Islet of Langerhans (tissue), 1 donor: ENCODE results near the gene ARPC1B.

Source experiments
- FAIRE-seq: peaks from one replicate; lab custom pipeline; 2011; peaks lifted over from hg19 to GRCh38; lab: Jason Lieb, UNC

The ARPC1B gene

DNA sequence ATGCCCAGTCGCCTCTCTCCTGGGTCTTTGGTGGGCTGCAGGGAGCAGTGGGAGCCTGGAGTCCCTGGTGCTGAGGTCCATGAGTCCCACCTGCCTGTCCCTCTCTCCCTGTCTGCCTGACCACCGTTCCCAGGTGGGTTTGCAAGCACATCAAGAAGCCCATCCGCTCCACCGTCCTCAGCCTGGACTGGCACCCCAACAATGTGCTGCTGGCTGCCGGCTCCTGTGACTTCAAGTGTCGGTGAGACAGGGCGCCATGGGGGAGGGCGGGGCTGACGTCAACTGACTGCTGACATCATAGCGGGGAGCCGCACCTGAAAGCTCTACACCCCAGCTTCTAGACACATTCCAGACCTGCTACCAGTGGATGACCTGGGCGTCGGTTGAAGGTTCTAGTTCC, 15.2 kb downstream of the ARPC1B start:
- FAIRE-seq = no peak

DNA sequence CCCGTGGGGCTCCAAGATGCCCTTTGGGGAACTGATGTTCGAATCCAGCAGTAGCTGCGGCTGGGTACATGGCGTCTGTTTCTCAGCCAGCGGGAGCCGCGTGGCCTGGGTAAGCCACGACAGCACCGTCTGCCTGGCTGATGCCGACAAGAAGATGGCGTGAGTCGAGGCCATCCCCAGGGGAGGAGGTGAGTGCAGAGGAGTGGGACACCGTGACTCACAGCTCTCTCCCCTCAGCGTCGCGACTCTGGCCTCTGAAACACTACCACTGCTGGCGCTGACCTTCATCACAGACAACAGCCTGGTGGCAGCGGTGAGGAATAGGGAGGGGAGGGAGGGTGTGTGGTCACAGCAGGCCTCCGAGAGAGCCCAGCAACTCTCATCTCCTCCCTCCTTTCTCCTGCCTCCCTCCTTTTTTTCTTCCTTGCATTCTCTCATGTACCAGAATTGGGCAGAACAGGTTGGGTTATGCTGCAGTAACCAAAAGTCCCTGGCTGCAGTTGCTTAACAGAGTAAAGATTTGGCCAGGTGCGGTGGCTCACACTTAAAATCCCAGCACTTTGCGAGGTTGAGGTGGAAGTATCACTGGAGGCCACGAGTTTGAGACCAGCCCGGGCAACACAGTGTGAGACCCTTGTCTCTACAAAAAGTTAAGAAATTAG, 16.5 kb downstream of the ARPC1B start:
- FAIRE-seq = no peak

DNA sequence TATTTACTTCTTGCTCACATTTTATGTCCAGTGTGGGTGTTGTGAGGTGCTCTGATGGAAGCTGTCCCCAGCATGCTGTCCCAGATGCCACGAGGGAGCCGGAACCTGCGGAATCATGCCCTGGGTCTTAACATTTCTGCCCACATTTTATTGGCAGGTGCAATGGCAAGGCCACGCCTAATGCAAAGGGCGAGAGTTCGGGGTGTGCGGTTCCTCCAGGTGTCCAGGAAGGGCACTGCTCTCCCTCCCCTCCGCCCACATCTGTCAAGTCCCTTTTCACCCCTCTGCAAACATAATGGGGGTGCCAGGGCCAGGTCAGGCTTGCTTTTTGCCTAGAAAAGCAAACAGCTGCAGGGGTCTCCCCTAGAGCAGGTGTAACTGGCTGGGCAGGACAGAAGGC, 17.5 kb downstream of the ARPC1B start:
- FAIRE-seq = no peak

DNA sequence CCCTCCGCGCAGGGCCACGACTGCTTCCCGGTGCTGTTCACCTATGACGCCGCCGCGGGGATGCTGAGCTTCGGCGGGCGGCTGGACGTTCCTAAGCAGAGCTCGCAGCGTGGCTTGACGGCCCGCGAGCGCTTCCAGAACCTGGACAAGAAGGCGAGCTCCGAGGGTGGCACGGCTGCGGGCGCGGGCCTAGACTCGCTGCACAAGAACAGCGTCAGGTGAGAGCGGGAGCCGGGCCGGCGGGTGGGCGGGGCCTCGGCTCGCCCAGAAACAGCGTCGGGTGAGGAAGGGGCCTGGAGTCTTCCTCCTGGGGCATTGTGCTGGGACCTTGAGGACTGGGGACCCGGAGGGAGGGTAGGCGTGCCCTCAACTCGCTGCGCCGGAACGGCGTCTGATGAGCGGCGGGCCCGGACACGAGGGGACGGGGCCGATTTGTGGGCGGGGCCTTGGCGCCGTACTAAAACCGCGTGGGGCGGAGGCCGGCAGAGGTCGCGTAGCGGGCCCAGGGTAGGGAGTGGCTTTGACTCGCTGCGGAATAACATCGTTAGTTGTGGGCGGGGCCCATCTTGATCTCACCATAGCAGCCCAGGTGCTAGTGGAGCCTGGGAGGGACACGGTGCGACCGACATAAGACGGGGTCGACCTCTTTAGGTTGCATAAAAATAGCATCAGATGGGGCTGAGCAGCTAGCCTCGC, 18.3 kb downstream of the ARPC1B start:
- FAIRE-seq = no peak

DNA sequence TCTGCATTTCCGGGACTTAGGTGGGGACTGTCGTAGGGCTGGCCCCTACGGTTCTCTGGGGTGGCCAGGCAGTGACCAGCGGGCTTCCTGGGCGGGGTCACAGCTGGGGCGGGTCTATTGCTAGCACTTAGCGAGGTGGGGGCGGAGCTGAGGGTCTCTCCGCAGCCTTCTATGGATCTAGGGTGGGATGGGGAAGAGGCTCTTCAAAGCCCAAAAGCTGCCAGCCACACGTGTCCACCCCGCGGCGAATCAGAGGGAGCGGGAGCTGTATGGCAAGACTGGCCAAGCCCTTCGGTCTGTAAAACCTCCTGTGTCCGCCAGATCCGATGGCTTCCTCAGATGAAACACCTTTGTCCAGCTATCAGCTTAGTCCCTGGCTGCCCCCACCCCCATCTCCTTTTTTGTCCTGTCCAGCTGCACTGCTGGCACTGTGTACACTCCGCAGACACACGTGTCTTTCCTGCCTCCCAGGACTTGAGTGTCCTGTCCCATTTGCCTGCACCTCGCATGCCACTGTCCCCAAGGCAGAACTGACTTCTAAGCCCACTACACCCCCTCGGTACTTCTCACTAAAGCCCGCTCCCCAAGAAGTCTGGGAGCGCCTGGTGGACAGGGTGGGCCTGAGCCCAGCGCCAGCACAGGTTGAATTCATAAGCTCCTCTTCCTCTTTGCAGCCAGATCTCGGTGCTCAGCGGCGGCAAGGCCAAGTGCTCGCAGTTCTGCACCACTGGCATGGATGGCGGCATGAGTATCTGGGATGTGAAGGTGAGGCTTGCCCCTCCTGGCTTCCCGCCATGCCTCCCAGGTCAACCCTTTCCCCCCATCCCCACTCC, 19.0 kb downstream of the ARPC1B start:
- FAIRE-seq = no peak

DNA sequence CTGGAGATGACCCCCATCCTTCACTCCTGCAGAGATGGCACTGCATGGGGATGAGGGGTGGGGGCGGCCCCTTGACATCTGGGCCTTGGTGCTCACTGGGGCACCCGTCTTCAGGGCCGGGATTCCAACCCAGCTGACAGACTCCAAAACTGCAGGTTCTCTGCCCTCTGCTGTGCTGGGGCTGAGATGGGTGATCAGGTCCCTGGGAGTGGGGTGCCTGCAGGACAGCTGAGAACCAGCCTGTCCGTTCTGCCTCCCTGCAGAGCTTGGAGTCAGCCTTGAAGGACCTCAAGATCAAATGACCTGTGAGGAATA, 19.6 kb downstream of the ARPC1B start:
- no peak for FAIRE-seq

DNA sequence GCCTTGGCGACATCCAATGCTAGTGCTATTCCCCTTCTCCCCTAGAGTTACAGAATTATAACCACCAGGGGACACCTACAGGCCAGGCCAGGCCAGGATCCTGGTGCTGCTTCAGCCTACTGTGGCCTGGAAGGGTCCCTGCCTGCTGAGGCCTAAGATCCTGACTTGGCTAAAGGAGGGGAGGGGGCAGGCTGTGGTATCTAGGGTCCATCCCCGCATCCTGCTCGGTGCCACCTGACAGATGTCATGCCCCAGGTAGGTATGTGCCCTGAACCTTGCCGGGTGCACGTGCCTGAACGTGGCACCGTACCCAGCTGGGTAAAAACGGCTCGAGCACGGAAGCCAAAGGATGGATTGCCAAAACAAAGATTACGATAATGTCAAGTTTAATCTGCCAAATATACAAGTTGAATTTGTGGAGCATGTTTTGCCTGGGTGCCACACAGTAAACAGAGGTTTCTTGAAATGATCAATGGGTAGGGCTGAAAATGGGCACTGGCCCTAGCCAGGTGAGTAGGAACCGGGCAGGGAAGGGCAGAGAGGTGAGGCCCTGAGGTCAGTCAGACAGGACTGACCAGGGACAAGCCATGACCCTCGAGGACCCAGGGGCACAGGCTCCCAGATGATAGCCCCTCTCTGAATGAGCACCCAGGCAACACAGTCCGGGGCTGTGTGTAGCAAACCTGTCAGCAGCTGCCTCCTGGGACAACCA, 21.2 kb downstream of the ARPC1B start:
- no peak for FAIRE-seq

DNA sequence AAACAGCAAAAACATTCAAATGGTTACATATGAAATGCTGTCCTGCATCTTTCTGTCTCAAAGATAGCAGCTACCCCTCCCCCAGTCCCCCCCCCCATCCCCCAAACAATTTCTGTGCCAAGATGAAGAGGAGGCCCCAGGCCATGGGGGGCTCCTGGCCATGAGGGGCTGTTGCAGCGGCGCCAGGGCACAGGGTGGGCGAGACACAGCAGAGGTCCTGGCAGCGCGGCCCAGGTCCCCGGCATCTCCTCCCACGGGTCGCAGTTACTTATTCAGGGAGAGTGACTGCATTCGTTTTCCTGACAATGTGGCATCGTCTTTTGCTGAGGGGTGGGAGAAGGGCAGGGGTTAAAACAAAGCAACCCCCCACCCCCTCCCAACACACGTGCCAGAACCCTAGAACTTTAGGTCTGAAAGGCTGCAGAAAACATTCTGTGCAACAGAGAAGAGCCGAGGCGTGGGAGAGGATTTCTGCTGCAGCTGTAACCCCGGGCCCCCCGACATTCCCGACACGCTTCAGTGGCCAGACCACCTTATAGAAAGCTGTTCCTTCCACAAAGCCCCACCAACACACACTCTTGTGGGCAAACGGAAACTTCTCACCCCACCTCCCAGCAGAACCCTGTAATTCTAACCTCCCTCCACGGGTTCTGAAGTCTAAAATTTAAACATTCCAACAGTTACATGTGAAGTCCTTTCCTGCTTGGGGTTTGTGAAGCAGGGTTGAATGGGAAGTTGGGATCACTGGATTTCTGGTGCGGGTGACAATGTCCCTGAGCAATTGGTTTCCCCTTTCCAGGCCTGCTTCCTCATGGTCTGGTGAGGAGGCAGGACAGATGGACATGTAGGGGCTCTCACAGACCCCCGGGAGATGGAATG, 22.1 kb downstream of the ARPC1B start:
- FAIRE-seq = no peak

DNA sequence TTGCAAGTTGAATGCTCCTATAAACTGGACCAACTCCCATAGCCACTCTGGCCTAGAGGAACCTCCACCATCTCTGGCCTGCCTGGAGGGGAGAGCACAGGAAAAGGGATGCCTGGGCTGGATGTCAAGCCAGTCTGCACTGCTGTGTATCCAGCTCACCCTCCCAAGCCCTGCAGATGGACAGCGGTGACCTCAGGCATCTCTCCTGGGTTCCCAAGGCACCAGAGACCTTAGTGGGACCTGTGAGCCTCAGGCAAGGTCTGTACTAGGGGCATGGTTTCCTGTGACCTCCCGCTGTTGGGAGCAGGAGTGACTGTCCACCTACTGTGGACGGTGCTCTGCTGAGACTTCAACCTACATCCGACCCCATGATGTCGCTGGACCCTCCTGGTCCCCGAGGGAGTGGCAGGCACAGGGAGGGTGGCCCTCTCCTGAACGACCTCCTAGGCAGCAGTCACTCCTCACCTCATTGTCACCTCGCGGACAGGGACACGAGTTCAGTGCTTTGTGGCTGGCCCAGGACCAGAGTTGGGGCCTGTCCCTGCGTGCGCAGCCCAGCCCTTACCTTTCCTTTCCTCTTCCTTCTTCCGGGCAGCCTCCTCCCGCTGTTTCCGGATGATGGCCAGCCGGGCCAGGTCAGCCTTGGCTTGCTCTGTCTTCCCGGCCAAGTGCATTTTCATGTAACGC, 22.9 kb downstream of the ARPC1B start:
- no peak for FAIRE-seq

DNA sequence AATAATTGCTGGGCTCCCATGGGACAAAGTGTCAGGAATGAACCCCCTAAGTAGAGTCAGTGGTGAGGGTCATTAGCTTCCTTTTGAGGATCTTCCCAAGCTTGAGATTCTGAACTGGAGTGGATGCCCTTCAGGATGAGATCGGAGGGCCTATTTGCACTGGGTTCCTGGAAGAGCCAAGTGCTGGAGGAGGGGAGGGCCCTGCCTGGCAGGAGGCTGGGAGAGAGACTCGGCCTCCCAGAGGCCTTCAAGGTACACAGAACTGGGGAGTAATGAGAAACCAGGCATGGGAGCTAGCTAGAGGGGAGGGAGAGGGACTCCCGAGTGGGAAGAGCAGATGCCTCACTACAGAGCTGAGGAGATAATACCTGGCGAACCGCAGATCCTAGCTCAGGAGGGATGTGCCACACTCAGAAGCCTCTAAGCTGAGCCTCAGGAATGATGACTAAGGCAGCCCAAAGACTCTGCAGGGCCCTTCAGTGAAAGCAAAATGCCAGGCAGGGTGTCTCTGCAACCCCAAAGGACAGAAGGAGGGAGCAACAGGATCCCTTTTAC, 24.4 kb downstream of the ARPC1B start:
- no peak for FAIRE-seq

DNA sequence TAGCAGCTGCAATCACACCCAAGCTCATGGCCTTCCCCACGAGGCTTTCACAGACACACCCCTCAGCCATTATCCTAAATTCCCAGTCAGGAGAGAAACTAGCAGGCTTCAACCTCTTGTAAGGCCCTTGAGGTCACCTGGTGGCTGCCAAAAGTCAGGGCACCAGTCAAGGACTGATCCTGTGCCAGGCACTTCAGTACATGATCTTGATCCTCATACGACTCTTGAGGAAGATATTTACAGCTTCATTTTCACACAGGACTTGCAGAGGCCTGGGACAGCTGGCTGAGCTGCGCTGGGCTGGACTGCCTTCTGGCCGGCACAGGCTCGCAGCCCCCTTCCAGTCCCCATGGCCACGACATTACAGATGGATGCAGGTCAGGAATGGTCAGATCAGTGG, 25.1 kb downstream of the ARPC1B start:
- no peak for FAIRE-seq

DNA sequence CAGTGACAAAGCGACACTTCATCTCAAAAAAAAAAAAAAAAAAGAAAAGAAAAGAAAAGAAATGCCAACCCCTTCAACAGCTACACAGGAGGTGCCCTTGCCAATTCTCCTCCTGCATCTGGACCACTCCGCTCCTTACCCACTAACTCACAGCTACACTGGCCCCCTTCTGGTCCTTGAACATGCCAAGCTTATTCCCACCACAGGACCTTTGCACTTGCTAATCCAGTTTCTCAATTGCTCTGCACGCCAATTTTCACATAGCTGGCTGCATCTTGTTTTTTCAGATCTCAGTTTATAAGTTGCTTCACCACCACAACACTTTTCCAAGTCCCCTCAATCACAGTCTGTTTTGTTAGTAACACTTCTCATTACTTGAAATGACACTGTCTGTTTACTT, 28.3 kb downstream of the ARPC1B start:
- no peak for FAIRE-seq

DNA sequence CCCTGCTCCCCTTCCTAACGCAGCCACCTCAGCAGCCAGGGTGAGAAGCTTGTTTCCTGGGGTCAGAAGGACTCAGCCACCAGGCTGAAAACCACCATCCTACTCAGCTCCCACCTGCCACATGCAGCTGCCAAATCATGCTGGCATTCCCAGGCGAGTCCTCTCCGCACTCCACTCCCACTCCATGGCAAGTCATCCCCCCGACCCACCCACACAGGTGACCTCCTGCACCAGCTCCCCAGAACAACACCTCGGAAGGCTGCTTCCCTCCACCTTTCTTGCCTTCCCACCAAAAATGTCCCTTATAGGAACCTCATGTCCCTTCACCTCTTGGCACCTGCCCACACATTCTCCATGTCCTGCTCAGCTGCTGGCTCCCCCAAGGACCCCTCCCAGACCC, 29.2 kb downstream of the ARPC1B start:
- FAIRE-seq = no peak

DNA sequence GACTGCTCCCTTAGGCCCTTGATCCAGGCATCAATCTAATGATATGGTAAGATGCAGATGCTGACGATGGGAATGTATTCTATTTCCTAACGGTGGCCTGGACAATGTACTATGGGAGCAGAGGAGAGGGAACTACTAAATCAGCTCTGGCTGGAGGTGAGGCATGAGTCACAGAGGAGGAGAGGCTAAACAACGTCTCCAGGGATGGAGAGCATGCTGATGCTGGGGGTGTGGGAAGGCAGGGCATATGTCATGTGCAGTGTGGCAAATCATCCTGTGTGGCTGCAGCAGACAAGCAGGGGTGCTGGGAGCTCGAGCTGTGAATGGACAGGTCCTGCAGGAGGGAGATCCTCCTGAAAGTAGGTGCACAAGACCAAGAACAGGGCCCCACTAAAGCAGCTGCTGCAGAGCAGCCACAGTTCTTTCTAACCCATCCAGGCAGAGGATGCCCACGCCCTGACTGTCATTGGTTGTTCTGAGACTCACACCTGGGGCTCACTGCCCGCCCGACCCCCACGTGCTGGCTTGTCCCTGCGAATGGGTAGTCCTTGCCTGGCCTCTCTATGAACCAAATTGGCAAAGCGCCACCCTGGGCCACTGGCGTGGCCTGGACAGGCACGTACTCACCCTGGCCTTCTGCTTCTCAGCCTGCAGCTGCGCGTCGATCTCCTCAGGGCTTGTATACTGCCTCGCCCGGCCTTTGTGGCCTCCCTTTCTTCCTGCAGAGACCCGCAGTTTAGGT, 29.9 kb downstream of the ARPC1B start:
- FAIRE-seq = no peak

DNA sequence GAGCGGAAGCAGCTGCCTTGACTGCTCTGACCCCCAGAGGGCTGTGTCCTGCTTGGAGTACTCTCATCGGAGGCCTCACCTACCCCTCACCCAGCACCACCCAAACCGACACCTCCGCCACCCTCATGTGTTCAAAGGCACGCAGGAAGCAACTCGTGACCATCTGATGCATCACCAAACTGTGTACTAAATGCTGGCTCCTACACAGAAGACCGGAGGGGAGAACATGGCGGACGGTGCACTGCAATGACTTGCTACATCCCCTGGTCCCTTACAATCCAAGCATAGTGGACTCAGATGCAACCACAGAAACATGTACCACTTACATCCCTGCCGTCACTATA, 30.4 kb downstream of the ARPC1B start:
- no peak for FAIRE-seq

DNA sequence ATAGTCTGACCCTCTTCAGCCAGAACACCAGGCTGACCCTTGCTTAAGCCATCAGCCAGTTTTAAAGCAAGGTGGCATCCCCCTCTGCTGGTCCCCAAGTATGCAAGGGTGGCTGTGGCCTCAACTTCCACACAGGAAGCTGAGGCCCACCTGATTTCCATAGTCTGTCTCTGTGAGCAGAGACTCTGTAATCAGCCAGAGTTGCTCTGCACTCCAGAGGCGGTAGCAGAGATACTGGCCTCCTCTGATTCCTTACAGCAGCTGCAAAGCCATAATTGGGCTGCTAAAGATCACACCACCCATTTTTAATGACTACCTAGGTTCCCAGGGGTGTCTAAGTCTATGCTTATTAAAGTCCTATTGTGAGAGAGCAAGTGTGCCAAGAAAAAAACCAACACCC, 32.0 kb downstream of the ARPC1B start:
- FAIRE-seq = no peak

DNA sequence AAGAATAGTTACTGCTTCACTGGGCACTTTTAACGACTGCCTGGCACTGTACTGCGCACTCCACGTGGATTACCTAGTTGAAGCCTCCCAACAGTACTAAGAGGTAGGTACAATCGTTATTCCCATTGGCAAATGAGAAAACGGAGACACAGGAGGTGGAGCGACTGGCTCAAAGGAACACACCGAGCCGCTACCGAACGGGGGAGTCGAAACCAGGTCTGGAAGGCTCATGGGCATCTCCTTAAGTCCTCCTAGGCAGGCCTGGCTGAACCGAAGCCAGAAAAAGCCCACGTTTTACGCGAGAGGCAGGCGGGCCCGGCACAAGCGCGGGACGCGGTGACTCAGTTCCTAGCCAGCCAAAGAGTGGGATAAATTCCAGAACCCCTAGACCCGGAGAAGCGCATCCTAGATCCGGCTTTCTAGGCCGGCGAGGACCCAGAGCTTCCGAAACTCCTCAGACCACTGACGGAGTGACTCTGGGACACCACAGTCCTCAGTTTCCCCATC, 33.4 kb downstream of the ARPC1B start:
- FAIRE-seq = no peak

DNA sequence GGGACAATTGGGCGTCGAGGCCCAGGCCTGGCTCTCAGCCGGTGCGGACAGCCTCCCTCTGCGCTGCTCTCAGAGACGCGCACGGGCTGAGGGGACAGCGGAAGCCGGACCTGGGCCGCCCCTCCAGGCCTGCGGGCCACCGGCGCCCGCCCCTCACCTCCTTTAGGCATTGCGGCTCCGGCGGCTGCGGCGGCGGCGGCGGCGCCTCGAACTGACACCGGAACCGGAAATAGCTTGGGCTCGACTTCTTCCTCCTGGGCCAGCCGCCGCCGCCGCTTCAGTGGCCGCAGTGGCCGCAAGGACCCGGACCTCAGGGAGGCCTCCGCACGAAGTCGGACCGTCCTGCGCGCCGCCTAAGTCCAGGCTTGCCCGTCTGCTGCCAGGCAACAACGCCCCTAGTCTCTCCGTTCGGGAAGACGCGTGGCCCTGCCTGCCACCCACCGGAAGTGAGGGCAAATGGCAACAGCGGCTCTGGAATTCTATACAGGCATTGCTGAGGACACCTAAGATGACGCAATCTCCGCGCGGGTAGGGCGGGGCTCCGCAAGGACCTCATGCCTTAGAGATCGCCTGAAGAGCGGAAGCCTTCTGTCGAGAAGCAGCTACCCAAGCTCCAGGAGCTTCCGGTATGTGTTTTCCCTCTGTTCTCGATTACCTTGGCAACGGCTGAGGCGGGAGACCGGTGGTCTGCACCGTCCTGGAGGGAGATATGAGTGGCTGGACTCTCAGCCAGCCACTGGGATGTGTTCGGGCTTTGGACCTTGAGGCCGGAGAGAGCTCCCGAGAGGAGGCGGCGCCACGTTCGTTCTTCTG, 34.1 kb downstream of the ARPC1B start, which contains the start of the genes BUD31 and PDAP1:
BUD31 (plus strand) TSS at position 591 of the 813 bp plus-strand sequence. CDS start 2,124 bp downstream, outside the sequence.
PDAP1 (minus strand) TSS at position 219 of the 813 bp plus-strand sequence; CDS start at position 170, 49 bp downstream.
- no peak for FAIRE-seq

DNA sequence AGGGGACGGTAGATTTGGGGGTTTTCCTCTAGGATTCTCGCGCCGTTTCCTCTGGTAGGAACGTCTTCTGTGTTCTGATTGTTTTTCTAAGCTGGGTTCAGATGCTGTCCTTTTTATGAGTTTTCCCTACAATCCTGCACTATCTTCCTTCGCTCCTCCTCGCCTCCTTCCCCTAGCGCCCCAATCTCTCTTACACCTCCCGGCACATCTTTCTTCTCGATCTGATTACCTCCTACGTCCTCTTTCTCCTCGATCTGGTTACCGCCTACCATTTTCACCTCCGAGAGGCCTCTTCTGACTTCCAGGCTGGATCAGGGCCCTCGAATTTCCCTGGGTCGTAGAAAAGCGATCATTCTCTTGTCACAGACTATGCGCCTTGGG, 34.7 kb downstream of the ARPC1B start:
- FAIRE-seq = no peak
